ENCODE data around the gene NELL1.

- TF ChIP-seq YY1 (IDR thresholded peaks at IDR 0.05; ENCODE audit: low read depth), result no peak
- TF ChIP-seq, protein P1, sequence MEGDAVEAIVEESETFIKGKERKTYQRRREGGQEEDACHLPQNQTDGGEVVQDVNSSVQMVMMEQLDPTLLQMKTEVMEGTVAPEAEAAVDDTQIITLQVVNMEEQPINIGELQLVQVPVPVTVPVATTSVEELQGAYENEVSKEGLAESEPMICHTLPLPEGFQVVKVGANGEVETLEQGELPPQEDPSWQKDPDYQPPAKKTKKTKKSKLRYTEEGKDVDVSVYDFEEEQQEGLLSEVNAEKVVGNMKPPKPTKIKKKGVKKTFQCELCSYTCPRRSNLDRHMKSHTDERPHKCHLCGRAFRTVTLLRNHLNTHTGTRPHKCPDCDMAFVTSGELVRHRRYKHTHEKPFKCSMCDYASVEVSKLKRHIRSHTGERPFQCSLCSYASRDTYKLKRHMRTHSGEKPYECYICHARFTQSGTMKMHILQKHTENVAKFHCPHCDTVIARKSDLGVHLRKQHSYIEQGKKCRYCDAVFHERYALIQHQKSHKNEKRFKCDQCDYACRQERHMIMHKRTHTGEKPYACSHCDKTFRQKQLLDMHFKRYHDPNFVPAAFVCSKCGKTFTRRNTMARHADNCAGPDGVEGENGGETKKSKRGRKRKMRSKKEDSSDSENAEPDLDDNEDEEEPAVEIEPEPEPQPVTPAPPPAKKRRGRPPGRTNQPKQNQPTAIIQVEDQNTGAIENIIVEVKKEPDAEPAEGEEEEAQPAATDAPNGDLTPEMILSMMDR (IDR thresholded peaks at IDR 0.05), result no peak
- no peak for TF ChIP-seq EP300 (IDR thresholded peaks at IDR 0.05; ENCODE audit: borderline replicate concordance in 1 of 2, low read depth in 1 of 2, low read length in 1 of 2)
- TF ChIP-seq SMC3 (IDR thresholded peaks at IDR 0.05; ENCODE audit: low read depth, low read length), result no peak
Observed at GRCh38 chr11:21529187-21529586, 859.8 kb downstream of the NELL1 start.
